Fibroblast of skin of right biceps (primary cell): ENCODE results near the gene TBX18.

Experiments
- DNase-seq: peaks from one replicate; pipeline ENCODE4 v3.0.0-alpha.2; 2013

Gene TBX18

DNA sequence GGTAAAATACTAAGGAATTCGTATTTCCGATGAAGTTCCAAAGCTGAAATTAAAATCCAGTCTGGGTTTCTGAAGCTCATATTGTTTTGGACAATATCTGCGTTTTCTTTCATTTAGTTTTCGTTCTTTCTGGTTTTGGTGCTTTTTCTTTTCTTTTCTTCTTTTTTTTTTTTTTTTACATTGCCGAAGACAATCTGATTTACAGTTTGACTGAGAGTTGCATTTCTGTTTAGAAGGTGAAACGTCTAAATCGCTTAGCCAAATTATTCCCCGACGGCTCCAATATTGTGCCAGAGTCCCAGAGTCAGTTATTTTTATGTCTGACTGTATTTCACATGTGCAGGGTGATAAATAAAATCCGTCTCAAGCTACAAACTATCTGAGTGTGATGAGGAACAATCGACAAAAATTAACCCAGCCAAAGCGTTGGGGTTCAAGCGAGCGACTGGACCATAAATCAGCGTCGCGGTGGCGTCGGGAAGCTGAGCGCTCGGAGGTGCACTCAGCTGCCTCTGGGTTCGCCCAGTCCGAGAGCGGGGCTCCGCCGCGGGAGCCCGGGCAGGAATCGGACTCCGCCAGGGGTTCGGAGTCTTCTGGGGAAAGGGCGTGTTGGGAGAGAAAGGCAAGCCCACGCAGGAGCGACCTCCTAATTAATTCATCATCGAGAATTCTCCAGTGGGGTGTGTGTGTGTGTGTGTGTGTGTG is 8.2 kb upstream of the TBX18 start:
- no peak for DNase-seq

DNA sequence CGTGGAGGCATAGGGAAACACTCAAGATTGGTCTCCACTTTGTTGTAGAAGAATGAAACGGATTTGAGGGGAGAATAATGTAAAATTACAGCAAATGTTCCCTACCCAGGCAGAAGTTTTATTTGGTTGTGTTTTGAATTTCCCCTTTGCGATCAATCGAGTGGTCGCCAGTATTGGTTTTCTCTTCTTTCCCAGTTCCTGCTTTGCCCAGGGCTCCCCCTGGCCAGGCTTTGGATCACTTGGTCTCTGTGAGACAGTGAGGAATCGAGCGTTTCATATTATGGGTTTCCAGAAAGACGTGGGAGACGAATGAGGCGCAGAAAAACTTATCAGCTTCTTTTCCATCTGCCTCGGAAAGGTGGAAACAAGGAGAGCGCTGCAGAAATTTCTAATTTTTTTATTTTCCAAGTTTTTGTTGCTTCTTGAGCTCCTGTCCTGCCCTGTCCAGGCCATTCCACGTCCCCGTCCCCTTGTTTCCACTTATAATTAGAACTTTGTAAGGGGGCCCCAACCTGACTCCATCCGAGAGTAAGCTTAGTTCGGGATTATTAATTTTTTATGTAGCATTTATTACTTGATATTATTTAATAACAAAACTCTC is 7.5 kb upstream of the TBX18 start:
- no peak for DNase-seq

DNA sequence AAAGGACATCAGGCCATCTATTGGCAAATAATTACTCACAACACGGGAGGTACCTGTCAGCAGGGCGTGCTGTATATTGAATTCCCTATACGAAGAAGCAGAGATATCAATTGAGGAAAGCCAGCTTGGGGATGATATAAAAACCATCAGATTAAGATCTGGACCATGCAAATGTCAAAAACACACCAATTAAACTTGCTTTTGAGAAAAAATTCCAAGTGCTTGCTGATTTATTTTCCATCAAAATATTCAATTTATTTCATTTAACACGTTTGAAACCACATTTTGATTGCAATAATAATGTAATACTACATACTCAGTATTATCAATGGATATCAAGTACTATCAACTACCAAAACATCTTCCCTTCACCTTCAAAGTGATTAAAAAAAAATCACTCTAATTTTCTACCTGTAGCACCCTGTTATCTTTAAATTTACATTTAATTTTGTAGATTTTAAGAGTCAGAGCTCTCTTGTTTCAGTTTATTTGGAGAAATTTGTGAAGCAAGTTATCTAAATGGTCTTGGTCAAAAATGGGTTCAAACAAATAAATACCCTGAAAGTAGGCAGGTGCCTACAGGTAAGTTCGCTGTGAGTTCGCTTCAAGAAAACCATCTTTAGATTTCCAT is 6.8 kb upstream of the TBX18 start:
- no peak for DNase-seq

DNA sequence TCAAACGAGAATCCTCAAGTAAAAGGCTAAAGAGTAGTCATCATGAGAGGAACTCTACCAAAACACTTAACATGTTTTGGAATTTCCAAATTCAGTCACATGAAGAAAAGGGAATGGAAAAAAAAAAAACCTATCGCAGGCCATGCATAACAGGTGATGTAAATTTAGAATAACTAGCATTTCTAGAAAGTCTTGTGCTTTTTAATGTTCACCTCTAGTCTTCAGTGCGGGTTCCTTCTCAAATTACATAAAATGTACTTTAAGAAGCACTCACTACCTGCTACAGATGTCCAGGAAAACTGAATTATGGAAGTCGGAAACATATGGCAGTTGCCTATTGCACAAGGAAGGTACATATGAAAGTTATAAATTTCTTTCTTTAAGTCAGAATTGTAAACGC is 6.1 kb upstream of the TBX18 start:
- no peak for DNase-seq

DNA sequence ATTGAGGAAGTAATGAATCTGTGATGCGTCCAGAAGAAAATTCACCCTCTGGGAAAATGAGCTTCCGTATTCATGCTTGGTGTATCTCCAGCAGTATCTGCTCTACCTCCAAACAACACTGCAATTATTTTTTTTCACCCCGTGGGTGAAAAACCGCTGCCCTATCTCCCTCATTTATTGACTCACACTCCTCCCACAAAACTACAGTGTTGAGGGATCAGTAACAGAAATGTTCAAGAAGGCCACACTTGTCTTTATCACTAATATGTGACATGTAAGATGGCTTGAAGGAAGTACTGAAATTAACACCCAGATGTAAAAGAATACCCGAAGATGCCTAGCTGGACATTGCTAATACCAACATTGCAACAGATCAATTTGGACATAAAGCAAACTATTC is 4.9 kb upstream of the TBX18 start:
- DNase-seq, result no peak

DNA sequence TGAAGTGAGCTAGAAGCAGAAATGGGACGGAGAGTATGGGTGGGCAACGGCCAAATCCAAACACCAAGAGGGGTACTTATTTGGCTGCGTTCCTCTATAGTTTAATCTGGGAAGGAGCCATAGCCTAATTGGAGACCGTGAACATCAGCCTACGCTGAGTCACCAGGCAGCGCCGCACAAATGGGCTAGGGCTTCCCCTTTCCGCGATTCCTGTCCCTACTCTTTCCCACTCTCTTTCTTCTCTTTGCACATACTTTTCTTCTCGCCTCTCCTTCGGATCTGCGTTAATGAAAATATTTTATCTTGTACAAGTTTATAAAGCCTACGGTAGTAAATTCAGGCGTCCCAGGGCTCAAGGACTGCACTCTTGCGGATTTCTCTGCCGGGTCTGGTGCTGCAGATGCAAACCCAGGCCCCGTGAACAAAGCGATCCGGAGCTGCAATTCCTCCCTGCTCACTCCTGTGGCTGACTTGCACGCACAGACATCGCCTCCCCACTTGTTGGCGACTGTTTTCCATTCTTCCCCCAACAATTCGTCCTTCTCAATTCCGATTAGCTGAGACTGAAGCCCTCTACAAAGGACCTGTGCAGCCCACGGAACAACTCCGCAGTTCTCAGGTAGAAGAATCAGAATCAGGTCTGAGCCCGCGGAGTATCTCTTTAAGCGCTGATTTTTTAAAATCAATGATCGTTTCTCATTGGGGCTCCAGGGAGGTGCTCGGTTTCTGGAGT is 4.2 kb upstream of the TBX18 start:
- peak; percentile 58 for DNase-seq

DNA sequence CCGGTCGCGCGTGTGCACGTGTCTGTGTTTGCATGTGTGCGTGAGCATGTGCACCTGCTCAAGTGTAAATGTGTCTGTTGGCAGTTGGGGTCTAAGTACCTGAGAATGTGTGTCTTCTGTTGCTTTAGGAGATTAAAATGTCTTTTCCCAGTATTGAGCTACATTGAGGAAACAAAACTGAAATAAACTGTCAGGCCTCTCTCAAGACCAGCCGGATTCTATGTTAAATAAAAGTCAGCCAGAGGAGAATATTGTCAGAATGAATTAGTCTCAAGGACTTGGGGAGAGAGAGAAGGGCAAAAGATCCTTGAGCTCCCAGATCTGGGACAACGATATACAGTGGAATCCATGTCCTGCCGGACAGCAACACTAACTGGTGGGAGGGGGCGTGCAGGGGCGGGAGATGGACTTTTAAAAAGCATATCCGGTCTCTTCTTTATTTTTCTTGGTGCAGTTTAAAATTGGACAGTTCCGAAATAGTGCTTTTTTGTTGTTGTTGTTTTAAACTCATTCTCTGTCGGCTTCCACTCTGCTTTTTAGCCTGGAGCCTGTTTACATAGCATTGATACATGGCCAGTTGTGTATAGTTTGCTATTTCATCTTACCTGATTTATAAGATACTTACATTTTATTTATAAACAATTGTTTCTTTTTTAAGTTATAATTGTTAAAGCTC is 3.3 kb upstream of the TBX18 start:
- no peak for DNase-seq

DNA sequence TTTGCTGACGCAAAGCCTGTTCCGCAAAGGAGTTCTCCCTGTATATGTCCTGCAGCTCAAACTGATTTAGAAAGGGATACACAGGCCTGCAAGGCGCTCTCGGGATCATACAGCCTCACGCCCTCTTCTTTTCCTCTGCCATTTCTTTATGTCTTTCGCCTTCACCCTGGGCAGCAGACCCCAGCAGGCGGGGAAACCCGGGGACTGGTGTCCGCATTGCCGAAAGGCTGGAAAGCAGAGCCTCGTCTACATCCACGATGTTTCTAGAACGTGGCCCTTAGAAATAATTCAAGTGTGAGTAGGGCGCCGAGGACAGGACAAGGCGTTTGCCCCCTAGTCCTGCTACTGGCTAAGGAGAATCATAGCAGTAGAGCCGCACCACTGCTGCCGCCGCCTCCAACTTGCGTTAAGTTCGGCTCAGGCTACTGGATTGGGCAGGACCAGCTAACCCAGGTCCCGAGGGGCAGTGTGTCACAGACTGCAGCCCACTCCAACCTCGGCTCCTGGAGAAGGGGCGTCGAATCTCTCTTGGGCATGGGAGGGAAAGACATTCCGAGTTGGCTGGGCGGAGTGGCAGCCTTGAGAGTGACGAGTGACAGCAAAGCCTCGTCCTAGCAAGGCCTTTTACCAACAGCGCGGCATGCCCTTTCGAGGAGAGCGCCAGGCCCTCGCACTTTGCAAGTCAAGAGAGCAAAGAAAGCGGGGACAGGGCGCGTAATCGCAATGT is 2.6 kb upstream of the TBX18 start:
- DNase-seq, result no peak

DNA sequence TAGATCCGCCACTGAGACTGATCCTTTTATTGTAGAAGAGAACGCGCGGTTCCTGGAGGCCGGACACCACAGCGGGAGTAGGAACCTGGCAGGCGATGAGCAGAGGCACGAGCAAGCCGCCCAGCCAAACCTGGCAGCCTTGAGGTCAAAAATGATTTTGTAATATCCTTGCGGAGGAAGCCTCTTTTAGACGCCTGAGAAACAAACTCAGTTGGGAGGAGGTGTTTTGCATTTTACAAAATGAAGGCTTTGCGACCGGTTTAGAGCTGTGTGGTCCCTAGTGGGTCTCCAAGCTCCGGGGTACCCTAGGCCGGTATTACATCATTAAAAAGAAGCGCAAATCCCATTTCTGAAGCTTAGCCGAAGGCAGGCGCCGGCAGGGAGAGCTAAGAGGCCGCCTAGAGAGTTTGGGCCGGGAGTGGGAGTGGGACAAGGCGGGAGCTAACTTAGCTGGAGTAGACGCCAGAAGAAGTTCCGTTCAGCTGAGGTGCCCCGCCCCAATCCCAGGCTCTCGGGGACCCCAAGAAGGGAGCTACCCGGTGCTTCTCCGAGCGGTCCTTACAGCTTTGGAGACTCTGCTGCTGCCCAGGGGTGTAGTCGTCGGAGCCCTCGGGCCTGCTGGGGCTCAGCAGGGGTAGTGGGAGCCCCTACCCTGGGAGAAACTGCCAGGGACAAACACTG is 1.9 kb upstream of the TBX18 start:
- DNase-seq, result no peak

DNA sequence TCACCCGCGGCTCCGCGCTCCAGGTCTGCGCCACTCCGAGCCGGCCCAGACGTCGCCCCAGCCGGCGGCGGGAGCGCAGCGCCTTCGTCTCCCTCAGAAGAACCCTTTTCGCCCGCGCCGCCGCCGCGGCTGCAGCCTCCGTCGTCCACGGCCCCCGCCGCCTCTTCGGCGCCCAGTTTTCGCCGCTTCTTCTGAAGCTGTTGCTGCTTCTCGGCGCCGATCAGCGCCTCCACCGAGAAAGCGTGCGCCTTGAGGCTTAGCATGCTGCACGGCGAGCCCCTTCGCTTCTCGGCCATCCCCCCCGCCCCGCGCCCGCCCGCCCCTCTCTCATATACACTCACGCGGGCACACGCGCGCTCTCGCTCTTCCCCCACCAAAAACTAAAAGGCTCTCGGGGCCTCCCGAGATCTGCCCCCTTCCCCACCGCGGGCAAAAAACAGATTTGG is 489 bp downstream of the TBX18 start:
- DNase-seq, result peak; percentile 64

DNA sequence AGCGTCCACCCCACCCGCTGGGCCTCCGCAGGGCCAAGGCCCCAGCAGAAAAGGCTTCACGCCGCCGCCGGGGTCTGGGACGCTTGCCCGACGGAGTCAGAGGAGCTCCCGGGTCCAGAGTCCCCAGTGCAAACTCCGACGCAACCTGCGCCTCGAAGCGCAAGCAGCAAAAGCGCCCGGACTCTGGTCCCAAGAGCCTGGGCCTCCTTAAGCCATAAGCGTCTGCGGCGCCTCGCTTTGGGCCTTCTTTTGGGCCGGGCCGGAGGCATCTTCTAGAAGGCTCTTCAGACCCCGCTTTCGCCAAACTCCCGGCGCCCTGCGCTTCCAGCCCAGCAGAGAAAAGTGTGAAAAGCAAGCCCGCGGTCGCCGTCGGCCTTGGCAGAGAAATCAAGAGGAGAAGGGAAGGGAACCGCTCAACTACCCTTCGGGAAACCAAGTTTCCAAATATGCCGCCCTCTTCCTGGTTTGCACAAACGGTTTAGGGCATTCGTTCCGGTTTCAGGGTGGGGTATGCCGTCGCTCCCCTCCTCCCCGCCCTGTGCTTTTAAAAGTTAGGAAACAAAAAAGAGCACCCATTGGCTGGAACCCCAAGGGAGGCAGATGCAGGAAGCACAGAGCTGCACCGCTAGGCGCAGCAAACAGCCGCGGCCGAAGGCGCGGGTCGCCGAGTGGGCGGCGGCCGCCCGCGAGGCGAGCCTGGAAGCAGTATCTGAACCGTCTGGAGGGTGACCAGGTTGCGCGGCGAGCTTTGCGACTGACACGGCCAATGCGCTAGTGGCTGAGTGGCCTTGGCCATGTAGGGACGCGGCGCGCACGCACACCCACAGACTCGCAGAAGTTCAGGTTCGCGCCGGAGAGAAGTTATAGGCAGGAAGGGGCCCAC is 1.2 kb downstream of the TBX18 start:
- DNase-seq, result peak; percentile 92

DNA sequence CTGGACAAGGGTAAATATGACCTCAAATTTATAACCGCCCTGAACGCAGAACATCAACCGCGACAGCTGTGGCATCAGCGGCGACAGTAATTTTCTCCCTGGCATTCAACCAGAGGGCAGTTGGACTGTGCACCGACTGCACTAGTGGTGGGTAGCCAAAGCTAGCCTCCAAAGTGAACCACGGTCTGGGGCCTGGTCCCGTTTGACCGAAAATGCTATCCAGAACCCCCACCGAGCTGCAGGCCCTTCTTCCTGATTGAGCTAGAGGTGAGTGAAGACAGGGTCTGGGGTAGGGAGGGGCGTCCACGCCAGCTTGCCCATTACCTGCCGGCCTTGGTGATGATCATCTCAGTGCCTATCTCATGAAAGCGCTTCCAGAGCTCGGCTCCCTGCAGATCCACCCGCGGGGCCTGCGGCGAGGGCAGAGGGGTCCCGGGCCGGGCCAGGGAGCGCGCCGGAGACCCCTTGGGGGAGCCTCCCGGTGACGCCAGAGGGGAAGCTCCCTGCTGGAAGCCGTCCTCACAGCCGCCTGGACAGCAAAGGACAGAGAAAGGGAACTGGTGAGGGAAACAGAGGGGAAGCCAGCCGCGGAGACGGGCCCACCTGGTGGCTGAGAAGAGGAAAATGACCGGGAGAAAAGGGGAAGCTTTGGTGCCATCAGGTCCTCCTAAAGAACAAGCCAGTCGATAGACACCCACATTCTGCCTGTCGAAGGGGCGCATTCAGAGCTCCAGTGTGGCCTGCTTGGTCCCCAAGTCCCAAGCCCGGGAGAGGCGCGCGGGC is 2.0 kb downstream of the TBX18 start:
- DNase-seq, result peak; percentile 69

DNA sequence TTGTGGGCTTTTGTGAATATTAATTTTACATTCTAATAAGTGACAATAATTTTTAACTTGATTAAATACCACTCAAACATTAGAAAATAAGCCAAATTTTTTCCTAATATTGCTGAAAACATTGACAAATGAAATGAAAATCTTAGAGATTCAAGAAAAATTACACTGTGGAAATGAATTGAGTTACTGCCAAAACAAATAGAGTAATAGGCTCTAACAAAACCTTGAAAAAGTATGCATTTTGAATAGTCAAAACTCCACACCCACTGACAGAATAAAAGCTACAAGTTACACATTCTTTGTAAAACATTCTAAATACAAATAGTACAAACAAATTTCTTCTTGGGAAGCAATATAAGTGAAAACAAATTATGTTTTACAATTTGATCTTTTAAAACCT is 5.9 kb downstream of the TBX18 start:
- no peak for DNase-seq

DNA sequence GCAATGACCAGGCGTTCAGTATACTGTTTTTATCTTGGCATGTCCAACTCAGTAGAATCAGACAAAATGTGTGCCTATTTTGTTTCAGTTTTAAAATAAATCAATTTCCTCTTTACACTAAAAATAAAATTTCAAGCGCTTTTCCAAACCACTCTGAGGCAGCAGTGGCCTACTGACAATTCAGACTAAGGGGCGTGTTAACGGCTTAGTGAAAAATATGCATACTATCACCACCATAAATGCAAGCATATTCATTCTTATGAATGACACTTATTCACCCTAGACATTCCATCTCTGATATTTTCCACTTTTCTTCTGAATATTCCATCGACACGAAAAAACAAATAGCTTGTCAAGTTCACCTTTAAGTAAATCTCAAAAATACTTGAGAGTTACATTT is 7.5 kb downstream of the TBX18 start:
- no peak for DNase-seq

DNA sequence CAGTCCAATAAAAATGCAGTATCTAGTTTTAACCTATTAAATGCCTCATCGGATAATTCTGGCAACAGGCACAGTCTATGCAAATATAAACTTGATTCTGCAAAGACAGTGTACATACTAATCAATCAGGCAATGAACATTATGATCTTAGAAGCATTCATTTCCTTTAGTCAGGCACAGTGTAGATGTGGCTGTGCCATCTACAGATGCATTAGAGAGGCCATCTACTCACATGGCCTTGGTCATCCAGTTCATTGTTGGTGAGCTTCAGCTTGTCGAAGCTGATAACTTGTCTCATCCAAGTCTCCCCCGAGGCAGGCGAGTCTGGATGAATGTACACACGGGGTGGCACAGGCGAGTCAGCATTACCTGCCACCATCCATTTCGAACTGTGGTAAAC is 7.9 kb downstream of the TBX18 start:
- no peak for DNase-seq

DNA sequence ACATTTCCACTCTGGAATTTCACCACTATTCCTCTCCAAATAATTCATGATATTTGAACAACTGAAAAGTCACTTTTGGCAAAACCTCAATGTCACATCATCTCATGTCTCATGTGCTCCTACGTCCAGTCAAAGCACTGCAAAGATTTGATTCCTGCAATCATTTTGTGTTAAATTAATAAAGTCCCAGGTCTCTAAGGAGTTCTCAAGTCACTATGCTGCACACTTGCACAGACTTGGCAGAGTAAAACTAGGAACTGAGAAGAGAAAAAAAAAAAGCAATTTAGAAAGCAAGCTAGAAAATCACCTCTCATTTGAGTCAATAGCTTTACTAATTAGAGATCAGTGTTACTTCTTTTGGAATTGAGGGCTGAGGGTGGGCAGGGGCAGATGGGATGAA is 11.2 kb downstream of the TBX18 start:
- no peak for DNase-seq

DNA sequence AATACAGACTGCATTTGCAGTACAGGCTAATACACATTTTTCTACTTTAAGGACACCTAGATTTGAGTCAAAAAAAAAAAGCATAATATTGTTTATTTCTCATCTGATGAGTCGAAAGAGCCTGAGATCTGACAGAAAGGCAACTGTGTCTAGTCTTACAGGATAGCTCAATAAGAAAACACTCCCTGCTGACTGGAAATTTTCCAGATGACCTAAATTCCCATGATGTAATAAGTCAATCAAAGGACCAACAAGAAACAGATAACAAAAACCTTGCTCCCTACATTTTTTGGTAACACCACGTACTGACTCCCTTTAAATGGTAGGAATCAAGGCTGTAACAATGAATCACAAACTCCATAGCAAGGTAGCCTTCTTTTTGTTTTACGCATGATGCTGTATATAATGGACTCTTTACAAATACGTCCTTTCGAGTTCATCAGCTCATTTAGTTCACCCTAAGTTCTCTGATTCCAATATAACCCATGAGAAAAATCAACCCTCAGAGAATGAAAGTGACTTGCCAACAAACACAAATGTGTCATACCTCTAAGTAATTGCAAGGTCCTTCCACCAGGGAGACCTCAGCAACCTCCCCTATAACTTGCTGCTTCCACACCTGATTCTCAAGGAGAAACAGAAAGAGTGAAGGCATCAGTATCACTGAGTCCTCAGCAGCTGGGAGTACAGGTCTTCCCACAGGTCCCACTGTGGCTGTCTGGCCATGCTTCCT is 12.1 kb downstream of the TBX18 start:
- DNase-seq, result peak; percentile 51

DNA sequence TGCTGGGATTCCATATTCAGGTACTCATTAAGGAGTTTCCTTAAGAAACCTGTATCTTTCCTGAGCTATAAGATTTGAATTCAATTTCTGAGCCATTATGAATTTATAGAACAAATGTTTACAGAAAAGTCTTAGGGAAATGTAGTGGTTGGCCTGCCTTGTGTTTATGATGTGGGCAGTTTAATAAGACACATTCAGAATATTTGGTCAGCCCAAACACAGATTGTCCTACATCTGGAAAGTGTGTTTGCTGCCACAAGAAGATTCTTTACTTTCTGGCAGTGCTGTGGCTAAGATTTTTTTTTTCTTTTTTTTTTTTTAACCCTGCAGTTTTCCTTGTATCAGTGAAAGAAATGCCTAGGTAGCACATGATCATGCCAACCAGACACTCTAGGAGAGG is 15.2 kb downstream of the TBX18 start:
- no peak for DNase-seq

DNA sequence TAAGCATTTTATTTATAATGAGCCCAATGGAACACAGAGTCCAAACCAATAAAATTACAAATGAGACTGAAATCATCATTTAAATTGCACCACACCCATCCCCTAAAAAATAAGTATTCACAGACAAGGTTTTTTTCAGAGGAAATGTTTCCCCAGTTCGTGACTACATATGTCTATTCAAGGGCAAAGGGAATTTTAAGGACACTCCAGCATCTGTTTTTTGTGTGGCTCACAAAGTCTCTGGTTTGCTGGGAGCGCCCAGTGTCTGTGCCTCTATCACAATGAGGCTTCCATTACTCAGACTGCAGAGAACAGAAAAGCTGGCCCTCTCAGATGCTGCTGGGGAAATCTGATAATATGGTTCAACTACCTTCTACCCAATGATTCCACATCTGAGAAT is 16.0 kb downstream of the TBX18 start:
- no peak for DNase-seq
